ENCODE measurements around the gene CHAT. TPM values are rescaled to one million over a fixed set of nuclear protein-coding genes. Genes with fewer than 3 reads are reported as not detected.

Gene CHAT
- total and polyA plus RNA-seq, 2 of the 13 experiments (the other 11 are each of a cell fraction or from before 2014, with no cell fraction given), result not detected

DNA sequence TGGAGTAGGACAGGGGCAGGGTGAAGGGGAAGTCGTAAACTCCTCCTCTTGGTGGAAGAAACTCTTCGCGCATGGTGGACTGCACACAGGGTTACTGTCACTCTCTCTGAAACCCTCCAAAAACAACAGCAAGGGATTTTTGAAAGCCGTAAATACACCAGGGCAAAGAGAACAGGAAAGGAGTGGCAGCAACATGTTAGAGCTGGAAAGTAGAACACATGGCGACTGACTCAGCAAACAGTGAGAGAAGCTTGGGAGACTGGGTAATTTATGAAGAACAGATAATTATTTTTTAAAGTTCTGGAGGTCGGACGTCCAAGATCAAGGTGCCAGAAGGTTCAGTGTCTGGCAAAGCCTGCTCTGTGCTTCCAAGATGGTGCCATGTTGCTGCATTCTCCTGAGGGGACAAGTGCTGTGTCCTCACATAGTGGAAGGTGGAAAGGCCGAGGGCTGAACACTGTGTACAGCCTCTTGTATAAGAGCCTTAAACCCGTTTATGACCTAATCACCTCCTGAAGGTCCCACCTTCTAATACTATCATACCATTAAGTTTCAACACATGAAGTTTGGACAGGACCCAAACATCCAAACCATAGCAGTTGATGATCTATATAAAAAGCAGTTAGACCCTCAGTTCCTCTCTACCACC lies 43.1 kb downstream of the CHAT start:
- H3K27ac ChIP-seq (ENCODE audit: extremely low read length, insufficient read depth, low read length), result no peak overlapping the region
- peaks cover 11% of the 10 kb centered on the region for H3K9me3 ChIP-seq (ENCODE audit: low read length)
- H4K20me1 ChIP-seq (ENCODE audit: insufficient read depth, low read length), result no peaks in the 10 kb centered on the region
- H3K27me3 ChIP-seq (ENCODE audit: control insufficient read depth in 1 of 2, insufficient read depth in 2 of 2, low read length in 2 of 2), result peaks cover 0 to 11% of the 10 kb centered on the region in 2 experiments; a peak in 2 of 5 replicates
- no peak overlapping the region for H3K4me2 ChIP-seq (ENCODE audit: low read depth, low read length)
- FAIRE-seq (no peak), DNase-seq (ENCODE audit: low spot score) (no peak), ATAC-seq (no peak)
- intact Hi-C loops (cut with micrococcal nuclease; ENCODE audit: unreplicated experiment) (no loop called here), in situ Hi-C loops (cut with HindIII; ENCODE audit: extremely low pct_ligation_motif_present, low pct_unique_long_range_greater_than_20kb) (no loop called here)
- H3K4me1 ChIP-seq (ENCODE audit: insufficient read depth, low read length), result peaks cover 12% of the 10 kb centered on the region
- POLR2A ChIA-PET, result no interaction called here
- no peaks in the 10 kb centered on the region for H3K36me3 ChIP-seq (replicated peaks in 1 of 2; ENCODE audit: control insufficient read depth in 1 of 2, insufficient read depth in 2 of 2, low read length in 2 of 2)
- no TSS peak for BruUV-seq (replicated peaks)
- H2AFZ ChIP-seq (ENCODE audit: low read length), result no peak overlapping the region
- no peak overlapping the region for H3K4me3 ChIP-seq (replicated peaks in 1 of 3; ENCODE audit: insufficient read depth in 1 of 3, low read depth in 2 of 3, low read length in 3 of 3)
- WGBS (ENCODE audit: low lambda C conversion rate), result 35% methylated on average over 9 of the region's 9 CpGs
- CTCF ChIA-PET (ENCODE audit: low intra/inter-chr PET ratio, low total read pairs), result no interaction called here
- H3K9ac ChIP-seq (ENCODE audit: insufficient read depth, low read depth, low read length), result no peak overlapping the region
- no peaks in the 10 kb centered on the region for H3K79me2 ChIP-seq (ENCODE audit: insufficient read depth, low read length)
- no peak for TF ChIP-seq RARA (CRISPR knock-in tag; IDR thresholded peaks at IDR 0.05)
- TF ChIP-seq, protein P1, sequence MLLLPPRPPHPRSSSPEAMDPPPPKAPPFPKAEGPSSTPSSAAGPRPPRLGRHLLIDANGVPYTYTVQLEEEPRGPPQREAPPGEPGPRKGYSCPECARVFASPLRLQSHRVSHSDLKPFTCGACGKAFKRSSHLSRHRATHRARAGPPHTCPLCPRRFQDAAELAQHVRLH (CRISPR knock-in tag; IDR thresholded peaks at IDR 0.05; ENCODE audit: borderline replicate concordance, low read depth), result no peak
- TF ChIP-seq, protein P2, sequence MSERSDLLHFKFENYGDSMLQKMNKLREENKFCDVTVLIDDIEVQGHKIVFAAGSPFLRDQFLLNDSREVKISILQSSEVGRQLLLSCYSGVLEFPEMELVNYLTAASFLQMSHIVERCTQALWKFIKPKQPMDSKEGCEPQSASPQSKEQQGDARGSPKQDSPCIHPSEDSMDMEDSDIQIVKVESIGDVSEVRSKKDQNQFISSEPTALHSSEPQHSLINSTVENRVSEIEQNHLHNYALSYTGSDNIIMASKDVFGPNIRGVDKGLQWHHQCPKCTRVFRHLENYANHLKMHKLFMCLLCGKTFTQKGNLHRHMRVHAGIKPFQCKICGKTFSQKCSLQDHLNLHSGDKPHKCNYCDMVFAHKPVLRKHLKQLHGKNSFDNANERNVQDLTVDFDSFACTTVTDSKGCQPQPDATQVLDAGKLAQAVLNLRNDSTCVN (CRISPR knock-in tag; IDR thresholded peaks at IDR 0.05; ENCODE audit: borderline replicate concordance), result no peak
- no peak for TF ChIP-seq ZNF549 (CRISPR knock-in tag; IDR thresholded peaks at IDR 0.05)
- no peak for TF ChIP-seq ZNF776 (CRISPR knock-in tag; IDR thresholded peaks at IDR 0.05)
- no peak for TF ChIP-seq ZNF33B (CRISPR knock-in tag; IDR thresholded peaks at IDR 0.05)
- no peak for TF ChIP-seq EP300 (IDR thresholded peaks at IDR 0.05; ENCODE audit: low read depth in 2 of 2, low read length in 2 of 2)
- TF ChIP-seq EP300 (CRISPR knock-in tag; IDR thresholded peaks at IDR 0.05; ENCODE audit: borderline replicate concordance), result no peak
- TF ChIP-seq, protein P3, sequence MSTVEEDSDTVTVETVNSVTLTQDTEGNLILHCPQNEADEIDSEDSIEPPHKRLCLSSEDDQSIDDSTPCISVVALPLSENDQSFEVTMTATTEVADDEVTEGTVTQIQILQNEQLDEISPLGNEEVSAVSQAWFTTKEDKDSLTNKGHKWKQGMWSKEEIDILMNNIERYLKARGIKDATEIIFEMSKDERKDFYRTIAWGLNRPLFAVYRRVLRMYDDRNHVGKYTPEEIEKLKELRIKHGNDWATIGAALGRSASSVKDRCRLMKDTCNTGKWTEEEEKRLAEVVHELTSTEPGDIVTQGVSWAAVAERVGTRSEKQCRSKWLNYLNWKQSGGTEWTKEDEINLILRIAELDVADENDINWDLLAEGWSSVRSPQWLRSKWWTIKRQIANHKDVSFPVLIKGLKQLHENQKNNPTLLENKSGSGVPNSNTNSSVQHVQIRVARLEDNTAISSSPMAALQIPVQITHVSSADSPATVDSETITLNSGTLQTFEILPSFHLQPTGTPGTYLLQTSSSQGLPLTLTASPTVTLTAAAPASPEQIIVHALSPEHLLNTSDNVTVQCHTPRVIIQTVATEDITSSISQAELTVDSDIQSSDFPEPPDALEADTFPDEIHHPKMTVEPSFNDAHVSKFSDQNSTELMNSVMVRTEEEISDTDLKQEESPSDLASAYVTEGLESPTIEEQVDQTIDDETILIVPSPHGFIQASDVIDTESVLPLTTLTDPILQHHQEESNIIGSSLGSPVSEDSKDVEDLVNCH (CRISPR knock-in tag; IDR thresholded peaks at IDR 0.05), result no peak
- TF ChIP-seq ZBTB21 (CRISPR knock-in tag; IDR thresholded peaks at IDR 0.05), result no peak
- TF ChIP-seq, protein P4, sequence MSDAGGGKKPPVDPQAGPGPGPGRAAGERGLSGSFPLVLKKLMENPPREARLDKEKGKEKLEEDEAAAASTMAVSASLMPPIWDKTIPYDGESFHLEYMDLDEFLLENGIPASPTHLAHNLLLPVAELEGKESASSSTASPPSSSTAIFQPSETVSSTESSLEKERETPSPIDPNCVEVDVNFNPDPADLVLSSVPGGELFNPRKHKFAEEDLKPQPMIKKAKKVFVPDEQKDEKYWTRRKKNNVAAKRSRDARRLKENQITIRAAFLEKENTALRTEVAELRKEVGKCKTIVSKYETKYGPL (CRISPR knock-in tag; IDR thresholded peaks at IDR 0.05), result no peak
- TF ChIP-seq NR2F2 (IDR thresholded peaks at IDR 0.05; ENCODE audit: borderline replicate concordance, low read depth), result no peak
- TF ChIP-seq, protein P5, sequence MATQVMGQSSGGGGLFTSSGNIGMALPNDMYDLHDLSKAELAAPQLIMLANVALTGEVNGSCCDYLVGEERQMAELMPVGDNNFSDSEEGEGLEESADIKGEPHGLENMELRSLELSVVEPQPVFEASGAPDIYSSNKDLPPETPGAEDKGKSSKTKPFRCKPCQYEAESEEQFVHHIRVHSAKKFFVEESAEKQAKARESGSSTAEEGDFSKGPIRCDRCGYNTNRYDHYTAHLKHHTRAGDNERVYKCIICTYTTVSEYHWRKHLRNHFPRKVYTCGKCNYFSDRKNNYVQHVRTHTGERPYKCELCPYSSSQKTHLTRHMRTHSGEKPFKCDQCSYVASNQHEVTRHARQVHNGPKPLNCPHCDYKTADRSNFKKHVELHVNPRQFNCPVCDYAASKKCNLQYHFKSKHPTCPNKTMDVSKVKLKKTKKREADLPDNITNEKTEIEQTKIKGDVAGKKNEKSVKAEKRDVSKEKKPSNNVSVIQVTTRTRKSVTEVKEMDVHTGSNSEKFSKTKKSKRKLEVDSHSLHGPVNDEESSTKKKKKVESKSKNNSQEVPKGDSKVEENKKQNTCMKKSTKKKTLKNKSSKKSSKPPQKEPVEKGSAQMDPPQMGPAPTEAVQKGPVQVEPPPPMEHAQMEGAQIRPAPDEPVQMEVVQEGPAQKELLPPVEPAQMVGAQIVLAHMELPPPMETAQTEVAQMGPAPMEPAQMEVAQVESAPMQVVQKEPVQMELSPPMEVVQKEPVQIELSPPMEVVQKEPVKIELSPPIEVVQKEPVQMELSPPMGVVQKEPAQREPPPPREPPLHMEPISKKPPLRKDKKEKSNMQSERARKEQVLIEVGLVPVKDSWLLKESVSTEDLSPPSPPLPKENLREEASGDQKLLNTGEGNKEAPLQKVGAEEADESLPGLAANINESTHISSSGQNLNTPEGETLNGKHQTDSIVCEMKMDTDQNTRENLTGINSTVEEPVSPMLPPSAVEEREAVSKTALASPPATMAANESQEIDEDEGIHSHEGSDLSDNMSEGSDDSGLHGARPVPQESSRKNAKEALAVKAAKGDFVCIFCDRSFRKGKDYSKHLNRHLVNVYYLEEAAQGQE (IDR thresholded peaks at IDR 0.05; ENCODE audit: borderline replicate concordance in 1 of 2, low read depth in 1 of 2, low read length in 2 of 2), result no peak
- TF ChIP-seq, protein P6, sequence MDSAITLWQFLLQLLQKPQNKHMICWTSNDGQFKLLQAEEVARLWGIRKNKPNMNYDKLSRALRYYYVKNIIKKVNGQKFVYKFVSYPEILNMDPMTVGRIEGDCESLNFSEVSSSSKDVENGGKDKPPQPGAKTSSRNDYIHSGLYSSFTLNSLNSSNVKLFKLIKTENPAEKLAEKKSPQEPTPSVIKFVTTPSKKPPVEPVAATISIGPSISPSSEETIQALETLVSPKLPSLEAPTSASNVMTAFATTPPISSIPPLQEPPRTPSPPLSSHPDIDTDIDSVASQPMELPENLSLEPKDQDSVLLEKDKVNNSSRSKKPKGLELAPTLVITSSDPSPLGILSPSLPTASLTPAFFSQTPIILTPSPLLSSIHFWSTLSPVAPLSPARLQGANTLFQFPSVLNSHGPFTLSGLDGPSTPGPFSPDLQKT (CRISPR knock-in tag; IDR thresholded peaks at IDR 0.05; ENCODE audit: borderline replicate concordance), result no peak

All from HepG2 (cell line).